ENCODE measurements around the gene LRRC47. TPM values are rescaled to one million over a fixed set of nuclear protein-coding genes. Genes with fewer than 3 reads are reported as not detected.

LRRC47 gene
- polyA plus RNA-seq, 1 donor from 2014 or later: 59.2 TPM

DNA sequence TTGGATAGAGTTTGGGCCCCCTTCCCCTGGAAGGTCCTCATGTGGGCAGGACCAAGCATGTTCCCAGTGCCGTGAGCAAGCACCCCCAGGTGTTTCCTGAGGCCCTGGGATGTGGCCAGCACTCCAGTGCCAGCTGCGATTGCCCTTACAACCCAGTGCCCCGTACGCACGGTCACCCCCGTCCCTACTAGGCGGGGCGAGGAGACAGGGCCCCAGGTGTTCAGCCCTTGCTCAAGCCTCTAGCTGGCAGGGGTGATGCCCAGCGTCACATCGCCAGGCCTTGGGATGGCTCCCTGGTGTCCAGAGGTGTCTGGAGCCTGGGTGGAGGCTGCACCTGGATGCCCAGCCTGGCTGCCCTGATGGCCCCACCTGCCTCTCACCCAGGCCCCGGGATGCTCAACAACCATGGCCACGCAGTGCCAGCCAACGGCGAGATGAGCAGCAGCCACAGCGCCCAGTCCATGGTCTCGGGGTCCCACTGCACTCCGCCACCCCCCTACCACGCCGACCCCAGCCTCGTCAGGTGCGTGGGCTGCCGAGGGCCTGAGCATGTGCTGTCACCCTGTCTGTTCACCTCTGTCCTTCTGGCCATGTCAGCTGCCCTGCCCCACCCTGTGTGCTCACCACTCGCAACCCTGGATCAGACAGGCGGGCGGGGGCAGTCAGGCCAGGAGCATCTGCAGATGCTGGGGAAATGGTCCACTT lies 65.6 kb downstream of the LRRC47 start:
- Histone ChIP-seq H3K9ac (ENCODE audit: low read length) (no peak overlapping the region), H3K9me2 (ENCODE audit: insufficient read depth, low read length) (no peaks in the 10 kb centered on the region), H3K36me3 (ENCODE audit: insufficient read depth, low read length) (no peaks in the 10 kb centered on the region), H3K4me2 (ENCODE audit: low read length) (no peak overlapping the region), H3K79me2 (replicated peaks; ENCODE audit: insufficient read depth, low read length) (no peaks in the 10 kb centered on the region), H3K4me3 (ENCODE audit: low read length) (no peak overlapping the region), H3K27me3 (ENCODE audit: insufficient read depth, low read depth, low read length) (no peaks in the 10 kb centered on the region), H3K9me3 (ENCODE audit: low read length) (no peaks in the 10 kb centered on the region), H3F3A (ENCODE audit: insufficient read depth, low read length, poor library complexity, severe bottlenecking) (no peaks in the 10 kb centered on the region), H3K27ac (ENCODE audit: low read length) (no peak overlapping the region), H4K20me1 (ENCODE audit: insufficient read depth) (no peaks in the 10 kb centered on the region), H2AFZ (ENCODE audit: low read depth, low read length) (no peak overlapping the region)
- TF ChIP-seq RAD21 (conservative IDR thresholded peaks at IDR 0.05) (no peak), POLR2AphosphoS5 (IDR thresholded peaks at IDR 0.05) (no peak), TAF1 (IDR thresholded peaks at IDR 0.05; ENCODE audit: low read depth) (no peak), EP300 (conservative IDR thresholded peaks at IDR 0.05; ENCODE audit: poor library complexity, severe bottlenecking) (no peak), SMC3 (conservative IDR thresholded peaks at IDR 0.05; ENCODE audit: poor library complexity) (no peak), MXI1 (conservative IDR thresholded peaks at IDR 0.05; ENCODE audit: poor library complexity, severe bottlenecking) (no peak), EZH2 (IDR thresholded peaks at IDR 0.05; ENCODE audit: borderline replicate concordance, insufficient read depth, low read length, poor library complexity, severe bottlenecking) (no peak)
- TF ChIP-seq, protein P1, sequence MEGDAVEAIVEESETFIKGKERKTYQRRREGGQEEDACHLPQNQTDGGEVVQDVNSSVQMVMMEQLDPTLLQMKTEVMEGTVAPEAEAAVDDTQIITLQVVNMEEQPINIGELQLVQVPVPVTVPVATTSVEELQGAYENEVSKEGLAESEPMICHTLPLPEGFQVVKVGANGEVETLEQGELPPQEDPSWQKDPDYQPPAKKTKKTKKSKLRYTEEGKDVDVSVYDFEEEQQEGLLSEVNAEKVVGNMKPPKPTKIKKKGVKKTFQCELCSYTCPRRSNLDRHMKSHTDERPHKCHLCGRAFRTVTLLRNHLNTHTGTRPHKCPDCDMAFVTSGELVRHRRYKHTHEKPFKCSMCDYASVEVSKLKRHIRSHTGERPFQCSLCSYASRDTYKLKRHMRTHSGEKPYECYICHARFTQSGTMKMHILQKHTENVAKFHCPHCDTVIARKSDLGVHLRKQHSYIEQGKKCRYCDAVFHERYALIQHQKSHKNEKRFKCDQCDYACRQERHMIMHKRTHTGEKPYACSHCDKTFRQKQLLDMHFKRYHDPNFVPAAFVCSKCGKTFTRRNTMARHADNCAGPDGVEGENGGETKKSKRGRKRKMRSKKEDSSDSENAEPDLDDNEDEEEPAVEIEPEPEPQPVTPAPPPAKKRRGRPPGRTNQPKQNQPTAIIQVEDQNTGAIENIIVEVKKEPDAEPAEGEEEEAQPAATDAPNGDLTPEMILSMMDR (IDR thresholded peaks at IDR 0.05; ENCODE audit: poor library complexity, severe bottlenecking): no peak
- TF ChIP-seq, protein P2, sequence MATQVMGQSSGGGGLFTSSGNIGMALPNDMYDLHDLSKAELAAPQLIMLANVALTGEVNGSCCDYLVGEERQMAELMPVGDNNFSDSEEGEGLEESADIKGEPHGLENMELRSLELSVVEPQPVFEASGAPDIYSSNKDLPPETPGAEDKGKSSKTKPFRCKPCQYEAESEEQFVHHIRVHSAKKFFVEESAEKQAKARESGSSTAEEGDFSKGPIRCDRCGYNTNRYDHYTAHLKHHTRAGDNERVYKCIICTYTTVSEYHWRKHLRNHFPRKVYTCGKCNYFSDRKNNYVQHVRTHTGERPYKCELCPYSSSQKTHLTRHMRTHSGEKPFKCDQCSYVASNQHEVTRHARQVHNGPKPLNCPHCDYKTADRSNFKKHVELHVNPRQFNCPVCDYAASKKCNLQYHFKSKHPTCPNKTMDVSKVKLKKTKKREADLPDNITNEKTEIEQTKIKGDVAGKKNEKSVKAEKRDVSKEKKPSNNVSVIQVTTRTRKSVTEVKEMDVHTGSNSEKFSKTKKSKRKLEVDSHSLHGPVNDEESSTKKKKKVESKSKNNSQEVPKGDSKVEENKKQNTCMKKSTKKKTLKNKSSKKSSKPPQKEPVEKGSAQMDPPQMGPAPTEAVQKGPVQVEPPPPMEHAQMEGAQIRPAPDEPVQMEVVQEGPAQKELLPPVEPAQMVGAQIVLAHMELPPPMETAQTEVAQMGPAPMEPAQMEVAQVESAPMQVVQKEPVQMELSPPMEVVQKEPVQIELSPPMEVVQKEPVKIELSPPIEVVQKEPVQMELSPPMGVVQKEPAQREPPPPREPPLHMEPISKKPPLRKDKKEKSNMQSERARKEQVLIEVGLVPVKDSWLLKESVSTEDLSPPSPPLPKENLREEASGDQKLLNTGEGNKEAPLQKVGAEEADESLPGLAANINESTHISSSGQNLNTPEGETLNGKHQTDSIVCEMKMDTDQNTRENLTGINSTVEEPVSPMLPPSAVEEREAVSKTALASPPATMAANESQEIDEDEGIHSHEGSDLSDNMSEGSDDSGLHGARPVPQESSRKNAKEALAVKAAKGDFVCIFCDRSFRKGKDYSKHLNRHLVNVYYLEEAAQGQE (IDR thresholded peaks at IDR 0.05; ENCODE audit: borderline replicate concordance): no peak

DNA sequence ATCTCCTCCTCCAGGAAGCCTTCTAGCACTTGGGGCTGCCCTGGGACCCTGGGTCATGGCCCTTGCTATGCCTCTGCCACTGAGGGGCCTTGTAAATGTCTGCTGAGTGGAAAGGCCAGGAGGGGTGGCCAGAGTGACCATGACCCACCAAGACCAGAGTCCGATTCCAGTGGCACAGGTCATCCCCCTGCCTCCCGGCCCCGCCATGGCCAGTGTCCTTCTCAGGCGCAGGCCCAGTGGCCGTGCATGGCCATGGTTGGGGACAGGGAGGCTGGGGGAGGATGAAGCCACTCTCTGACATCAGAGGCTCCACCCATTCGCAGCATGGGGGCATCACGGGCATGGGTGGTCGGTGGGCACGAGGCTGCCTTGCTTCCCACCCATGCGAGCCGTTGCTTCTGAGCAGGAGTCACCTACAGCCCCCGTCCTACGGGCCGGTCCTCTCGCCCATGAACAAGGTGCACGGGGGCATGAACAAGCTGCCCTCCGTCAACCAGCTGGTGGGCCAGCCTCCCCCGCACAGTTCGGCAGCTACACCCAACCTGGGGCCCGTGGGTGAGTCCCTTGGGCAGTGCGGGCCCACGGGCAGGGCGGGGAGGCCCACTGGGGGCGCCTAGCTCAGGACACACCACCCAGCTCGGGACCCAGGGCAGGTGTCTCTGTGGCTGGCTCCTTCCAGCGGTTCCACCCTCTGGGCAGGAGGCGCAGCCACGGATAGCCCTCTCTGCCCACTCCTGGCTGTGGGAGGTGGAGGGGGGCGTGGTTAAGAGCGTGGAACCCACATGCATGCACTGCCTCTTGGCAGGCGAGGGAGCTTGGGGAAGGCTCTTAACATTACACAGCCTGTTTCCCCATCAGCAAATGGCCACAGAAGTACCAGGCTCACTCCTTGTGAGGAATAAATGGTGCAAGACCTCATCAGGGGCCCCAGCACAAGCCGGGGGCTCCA lies 66.4 kb downstream of the LRRC47 start:
- Histone ChIP-seq H3K27me3 (ENCODE audit: insufficient read depth, low read depth, low read length) (no peaks in the 10 kb centered on the region), H3F3A (ENCODE audit: insufficient read depth, low read length, poor library complexity, severe bottlenecking) (no peaks in the 10 kb centered on the region), H3K27ac (ENCODE audit: low read length) (no peak overlapping the region), H2AFZ (ENCODE audit: low read depth, low read length) (no peak overlapping the region), H3K79me2 (replicated peaks; ENCODE audit: insufficient read depth, low read length) (no peaks in the 10 kb centered on the region), H3K4me2 (ENCODE audit: low read length) (no peak overlapping the region), H3K36me3 (ENCODE audit: insufficient read depth, low read length) (no peaks in the 10 kb centered on the region), H3K9me2 (ENCODE audit: insufficient read depth, low read length) (no peaks in the 10 kb centered on the region), H3K9ac (ENCODE audit: low read length) (no peak overlapping the region), H4K20me1 (ENCODE audit: insufficient read depth) (no peaks in the 10 kb centered on the region), H3K9me3 (ENCODE audit: low read length) (no peaks in the 10 kb centered on the region), H3K4me3 (ENCODE audit: low read length) (no peak overlapping the region)
- TF ChIP-seq SMC3 (conservative IDR thresholded peaks at IDR 0.05; ENCODE audit: poor library complexity): no peak
- TF ChIP-seq POLR2AphosphoS5 (IDR thresholded peaks at IDR 0.05): no peak
- TF ChIP-seq MXI1 (conservative IDR thresholded peaks at IDR 0.05; ENCODE audit: poor library complexity, severe bottlenecking): no peak
- no peak for TF ChIP-seq RAD21 (conservative IDR thresholded peaks at IDR 0.05)
- TF ChIP-seq, protein P1 (IDR thresholded peaks at IDR 0.05; ENCODE audit: poor library complexity, severe bottlenecking): no peak
- TF ChIP-seq EZH2 (IDR thresholded peaks at IDR 0.05; ENCODE audit: borderline replicate concordance, insufficient read depth, low read length, poor library complexity, severe bottlenecking): no peak
- TF ChIP-seq, protein P2 (IDR thresholded peaks at IDR 0.05; ENCODE audit: borderline replicate concordance): no peak
- TF ChIP-seq TAF1 (IDR thresholded peaks at IDR 0.05; ENCODE audit: low read depth): no peak
- TF ChIP-seq EP300 (conservative IDR thresholded peaks at IDR 0.05; ENCODE audit: poor library complexity, severe bottlenecking): no peak

Data from neural cell (in vitro differentiated cells).